A673 (cell line): ENCODE data around the gene TEX22. TPM values are rescaled to one million over a fixed set of nuclear protein-coding genes. Genes with fewer than 3 reads are reported as not detected.

ENCODE experiments used
- BruUV-seq: library from RNA; stranded (reverse); fragments of 400-500 nt; replicated peaks from 2 replicates; lab custom pipeline; 2021; lab: Mats Ljungman, UMichigan
- CTCF ChIA-PET: fragments of 300-600 bp; sonication (Branson Sonifier 250); formaldehyde crosslinking; loops from one replicate; lab custom pipeline; 2022; ENCODE audit warnings: antibody characterized with exemption; lab: Charles Lee
- POLR2A ChIA-PET: fragments of 300-600 bp; sonication (Branson Sonifier 250); formaldehyde crosslinking; loops from one replicate; lab custom pipeline; 2022; ENCODE audit warnings: antibody characterized with exemption; ENCODE audit not compliant: low non-redundant PET; lab: Charles Lee
- DNase-seq: peaks from one replicate; pipeline ENCODE4 v3.0.0-alpha.2; 2015; ENCODE audit warnings: low spot score
- H3K27ac ChIP-seq: fragments of 200-600 bp; sonication (generic); 2 replicates; pipeline ENCODE4 v1.5.1; 2016; ENCODE audit warnings: mixed run types, low read depth, mild to moderate bottlenecking, mixed read lengths, antibody characterized with exemption, low read length; ENCODE audit not compliant: poor library complexity, severe bottlenecking
- H3K27me3 ChIP-seq: fragments of 200-600 bp; sonication (generic); replicated peaks from 2 replicates; pipeline ENCODE4 v1.6.1; 2017; ENCODE audit warnings: mixed run types, low read depth, mild to moderate bottlenecking, mixed read lengths, antibody characterized with exemption, low read length; ENCODE audit not compliant: insufficient read depth, poor library complexity
- H3K36me3 ChIP-seq: fragments of 200-600 bp; sonication (generic); 2 replicates; pipeline ENCODE4 v1.6.1; 2016; ENCODE audit warnings: mixed run types, mild to moderate bottlenecking, mixed read lengths, antibody characterized with exemption, low read length; ENCODE audit not compliant: insufficient read depth, poor library complexity, severe bottlenecking
- H3K4me1 ChIP-seq: fragments of 200-600 bp; sonication (generic); 2 replicates; pipeline ENCODE4 v1.6.1; 2017; ENCODE audit warnings: mixed run types, mild to moderate bottlenecking, mixed read lengths, antibody characterized with exemption, low read length; ENCODE audit not compliant: insufficient read depth, poor library complexity, severe bottlenecking
- H3K4me3 ChIP-seq: fragments of 200-600 bp; sonication (generic); 2 replicates; pipeline ENCODE4 v1.5.1; 2016; ENCODE audit warnings: low read depth, mixed run types, mild to moderate bottlenecking, mixed read lengths, low read length; ENCODE audit not compliant: poor library complexity, severe bottlenecking
- H3K9me3 ChIP-seq: fragments of 200-600 bp; sonication (generic); 2 replicates; pipeline ENCODE4 v1.6.1; 2016; ENCODE audit warnings: mixed run types, low read depth, mild to moderate bottlenecking, mixed read lengths, antibody characterized with exemption, low read length; ENCODE audit not compliant: poor library complexity, severe bottlenecking
- EZH2 ChIP-seq: fragments of 200-600 bp; sonication (generic); IDR thresholded peaks from 2 replicates; pipeline ENCODE4 v1.6.1; 2017; ENCODE audit warnings: borderline replicate concordance, low read depth, mild to moderate bottlenecking, mixed read lengths, antibody characterized with exemption, low read length; ENCODE audit not compliant: poor library complexity, severe bottlenecking
- intact Hi-C: fragments of 100-400 bp; cut with micrococcal nuclease; formaldehyde crosslinking; loops from one replicate; pipeline ENCODE4 v1.10.0; 2022; ENCODE audit not compliant: unreplicated experiment
- total RNA-seq: library from RNA; stranded (reverse); gene quantifications from 2 replicates; pipeline ENCODE4 v1.2.3, GENCODE V29; 2021
- TF ChIP-seq, protein P1 (sequence below): fragments of 300-800, 200-600 bp; sonication (generic); conservative IDR thresholded peaks from 2 replicates; pipeline ENCODE4 v1.5.1; 2017; ENCODE audit warnings: low read depth, mild to moderate bottlenecking, antibody characterized with exemption, low read length, moderate library complexity, mixed read lengths

TEX22 gene
- total RNA-seq, 1 experiment from 2014 or later = 2.7 TPM

GRCh38 chr14:105351920-105352851 lies 46.2 kb upstream of the TEX22 start:
- Histone ChIP-seq H3K4me3 (no peak overlapping the region), H3K4me1 (peaks cover 8% of the 10 kb centered on the region), H3K9me3 (no peaks in the 10 kb centered on the region), H3K36me3 (no peaks in the 10 kb centered on the region), H3K27me3 (no peaks in the 10 kb centered on the region), H3K27ac (peak overlapping the region; percentile 24)
- ChIA-PET CTCF (interaction anchor here (0.5 to 1.3 kb wide), 6 partner anchors 36 to 265 kb away, joined by 3 to 11 read pairs (median 3); partner anchors contain the start of gene JAG2), POLR2A (no interaction called here)
- no TSS peak for BruUV-seq
- no peak for TF ChIP-seq EZH2
- TF ChIP-seq, protein P1, sequence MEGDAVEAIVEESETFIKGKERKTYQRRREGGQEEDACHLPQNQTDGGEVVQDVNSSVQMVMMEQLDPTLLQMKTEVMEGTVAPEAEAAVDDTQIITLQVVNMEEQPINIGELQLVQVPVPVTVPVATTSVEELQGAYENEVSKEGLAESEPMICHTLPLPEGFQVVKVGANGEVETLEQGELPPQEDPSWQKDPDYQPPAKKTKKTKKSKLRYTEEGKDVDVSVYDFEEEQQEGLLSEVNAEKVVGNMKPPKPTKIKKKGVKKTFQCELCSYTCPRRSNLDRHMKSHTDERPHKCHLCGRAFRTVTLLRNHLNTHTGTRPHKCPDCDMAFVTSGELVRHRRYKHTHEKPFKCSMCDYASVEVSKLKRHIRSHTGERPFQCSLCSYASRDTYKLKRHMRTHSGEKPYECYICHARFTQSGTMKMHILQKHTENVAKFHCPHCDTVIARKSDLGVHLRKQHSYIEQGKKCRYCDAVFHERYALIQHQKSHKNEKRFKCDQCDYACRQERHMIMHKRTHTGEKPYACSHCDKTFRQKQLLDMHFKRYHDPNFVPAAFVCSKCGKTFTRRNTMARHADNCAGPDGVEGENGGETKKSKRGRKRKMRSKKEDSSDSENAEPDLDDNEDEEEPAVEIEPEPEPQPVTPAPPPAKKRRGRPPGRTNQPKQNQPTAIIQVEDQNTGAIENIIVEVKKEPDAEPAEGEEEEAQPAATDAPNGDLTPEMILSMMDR = peak; percentile 93
- DNase-seq = peak; percentile 93
- intact Hi-C loops = loop anchor here (1.0 to 2.0 kb wide), 2 partner anchors 149 to 261 kb away; no protein-coding TSS in a partner anchor

DNA sequence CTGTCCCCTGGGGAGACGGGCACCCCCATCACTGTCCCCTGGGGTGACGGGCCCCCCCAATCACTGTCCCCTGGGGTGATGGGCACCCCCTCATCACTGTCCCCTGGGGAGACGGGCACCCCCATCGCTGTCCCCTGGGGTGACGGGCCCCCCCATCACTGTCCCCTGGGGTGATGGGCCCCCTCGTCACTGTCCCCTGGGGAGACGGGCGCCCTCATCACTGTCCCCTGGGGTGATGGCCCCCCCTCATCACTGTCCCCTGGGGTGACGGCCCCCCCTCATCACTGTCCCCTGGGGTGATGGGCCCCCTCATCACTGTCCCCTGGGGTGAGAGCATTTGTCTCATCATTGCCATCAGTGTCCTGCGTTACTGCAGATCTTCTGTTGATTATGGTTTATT lies 45.2 kb upstream of the TEX22 start:
- no peak for DNase-seq
- Histone ChIP-seq H3K27ac (no peak overlapping the region), H3K4me1 (peaks cover 8% of the 10 kb centered on the region), H3K36me3 (no peaks in the 10 kb centered on the region), H3K4me3 (no peak overlapping the region), H3K9me3 (no peaks in the 10 kb centered on the region), H3K27me3 (no peaks in the 10 kb centered on the region)
- TF ChIP-seq, protein P1 = no peak
- TF ChIP-seq EZH2 = no peak
- ChIA-PET POLR2A (no interaction called here), CTCF (no interaction called here)
- intact Hi-C loops = loop anchor here (2.0 kb wide), 1 partner anchor 262 kb away; no protein-coding TSS in a partner anchor
- no TSS peak for BruUV-seq

DNA sequence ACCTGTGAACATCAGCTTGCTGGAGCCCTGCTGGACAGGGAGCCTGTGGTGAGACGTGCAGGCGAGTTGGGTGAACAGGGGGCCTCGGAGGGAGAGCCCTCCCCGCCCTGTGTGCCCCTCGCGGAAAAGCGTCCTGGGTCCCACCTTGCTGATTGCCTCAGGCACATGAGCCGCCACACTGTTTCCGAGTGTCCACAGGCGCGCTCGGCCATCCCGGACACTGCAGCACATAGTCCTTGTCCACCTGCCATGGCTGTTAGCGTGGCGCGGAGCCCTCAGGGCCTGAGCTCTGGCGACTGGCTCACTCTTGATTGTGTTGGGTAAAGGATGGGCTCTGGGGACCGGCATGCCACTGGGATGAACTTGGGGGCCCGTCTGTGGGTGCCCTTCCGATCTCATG lies 43.8 kb upstream of the TEX22 start:
- H3K4me1 ChIP-seq = peaks cover 8% of the 10 kb centered on the region
- H3K27me3 ChIP-seq = no peaks in the 10 kb centered on the region
- H3K27ac ChIP-seq = no peak overlapping the region
- BruUV-seq = no TSS peak
- H3K36me3 ChIP-seq = no peaks in the 10 kb centered on the region
- CTCF ChIA-PET = interaction anchor here (0.5 kb wide), 1 partner anchor 194 kb away, joined by 5 read pairs; no protein-coding TSS in a partner anchor
- DNase-seq = no peak
- H3K9me3 ChIP-seq = no peaks in the 10 kb centered on the region
- intact Hi-C loops = no loop called here
- no peak for TF ChIP-seq EZH2
- TF ChIP-seq, protein P1 = no peak
- POLR2A ChIA-PET = no interaction called here
- no peak overlapping the region for H3K4me3 ChIP-seq
